ENCODE measurements around the gene CNIH3. TPM values are rescaled to one million over a fixed set of nuclear protein-coding genes. Genes with fewer than 3 reads are reported as not detected.

The CNIH3 gene
- 1.2 and 1.3 TPM in 2 replicates for total RNA-seq

GRCh38 chr1:224615861-224616755 is at the start of gene CNIH3:
TSS of gene CNIH3 (plus strand) at chr1:224616317. CDS start at chr1:224617175, 858 bp downstream.

Other genes starting within 250 kb of the CNIH3 start
- gene WDR26, start 181.5 kb upstream of the CNIH3 start, total RNA-seq = 15.5 and 18.7 TPM in 2 replicates

Measured in bronchus fibroblast of lung (primary cell).